Sigmoid colon (tissue), 7 donors: ENCODE results near the gene KCNQ1OT1. TPM values are rescaled to one million over a fixed set of nuclear protein-coding genes. Genes with fewer than 3 reads are reported as not detected.

Experiments used
- DNase-seq: peaks from one replicate; pipeline ENCODE4 v3.0.0-alpha.2; 2019
- H3K27ac ChIP-seq, 4 donors: fragments of 200-600 bp; sonication (generic); one replicate each; pipeline ENCODE4 v1.5.1; 2016 to 2019; ENCODE audit warnings: mild to moderate bottlenecking in 1 of 4
- H3K27me3 ChIP-seq, 3 donors: fragments of 200-600 bp; sonication (generic); one replicate each; pipeline ENCODE4 v1.5.1; 2019; ENCODE audit warnings: mild to moderate bottlenecking in 1 of 3
- H3K36me3 ChIP-seq, 4 donors: fragments of 200-600 bp; sonication (generic); one replicate each; pipeline ENCODE4 v1.5.1; 2016 to 2019
- H3K4me1 ChIP-seq, 4 donors: fragments of 200-600 bp; sonication (generic); one replicate each; pipeline ENCODE4 v1.5.1; 2017 to 2019
- H3K4me3 ChIP-seq, 4 donors: fragments of 200-600 bp; sonication (generic); one replicate each; pipeline ENCODE4 v1.5.1; 2017 to 2019; ENCODE audit warnings: mild to moderate bottlenecking in 2 of 4, moderate library complexity in 1 of 4
- H3K9me3 ChIP-seq, 4 donors: fragments of 200-600 bp in 3 of 4; sonication (generic) in 3 of 4; one replicate each; pipeline versions ENCODE4 v1.5.1 to v1.6.1; 2013 to 2019
- CTCF ChIP-seq, 4 experiments: fragments of 450-650 bp in 3 of 4; fragments of 200-600 bp in 1 of 4; IDR thresholded peaks; one replicate each; pipeline ENCODE4 v1.5.1; 2016 to 2019; ENCODE audit warnings: antibody characterized with exemption in 4 of 4, mild to moderate bottlenecking in 3 of 4, moderate library complexity in 2 of 4
- EP300 ChIP-seq, 4 donors: sonication (generic); formaldehyde crosslinking; IDR thresholded peaks; one replicate each; pipeline ENCODE4 v1.6.1; 2017; ENCODE audit warnings: antibody characterized with exemption in 4 of 4
- POLR2A ChIP-seq, 2 donors: fragments of 450-650 bp; IDR thresholded peaks; one replicate each; pipeline ENCODE4 v1.6.1; 2016; ENCODE audit warnings: antibody characterized with exemption in 2 of 2, mild to moderate bottlenecking in 2 of 2, moderate library complexity in 2 of 2
- POLR2AphosphoS5 ChIP-seq, 4 donors: sonication (generic); formaldehyde crosslinking; IDR thresholded peaks; one replicate each; pipeline ENCODE4 v1.6.1; 2017; ENCODE audit warnings: antibody characterized with exemption in 4 of 4
- WGBS, 2 donors: extraction: QIAGEN DNeasy Blood & Tissue Kit; methylation state at CpG; one replicate each; pipeline ENCODE4 v1.1.7; 2013; 5-methylcytosine and 5-hydroxymethylcytosine counted together
- intact Hi-C: fragments of 100-400 bp; cut with DNase I; formaldehyde crosslinking; loops from one replicate; pipeline ENCODE4 v1.15.1; 2023
- polyA plus RNA-seq, 3 donors: library from polyadenylated mRNA; stranded (reverse); fragments of 200-250 nt; gene quantifications; one replicate each; pipeline ENCODE4 v1.2.3, GENCODE V29; 2013
- total RNA-seq, 4 donors: library from RNA; depleted of rRNA; stranded (reverse); fragments of >200 nt; gene quantifications; one replicate each; pipeline ENCODE4 v1.1.0, GENCODE V29; 2016
- donor health status: healthy with polysubstance abuse.
- donor health status: Bipolar disorder and iron deficiency.
- donor health status: healthy.

The KCNQ1OT1 gene
- total and polyA plus RNA-seq, 7 donors = under 0.01 to 3.6 (median 0.99) TPM

- 79 to 88% methylated on average over 11 of the region's 11 CpGs for WGBS, 2 donors
- H3K4me1 ChIP-seq = peaks cover 0 to 35% (median 26%) of the 10 kb centered on the region in 4 donors
- H3K27ac ChIP-seq = peak overlapping the region; percentile 78 to 87 (median 84)
- H3K4me3 ChIP-seq = peak overlapping the region in 3 of 4 donors; percentile 18 to 28 (median 28)
- no peaks in the 10 kb centered on the region for H3K27me3 ChIP-seq
- H3K9me3 ChIP-seq = no peaks in the 10 kb centered on the region
- DNase-seq = peak; percentile 87
- intact Hi-C loops = loop anchor here (2.0 to 5.0 kb wide), 2 partner anchors 71 to 176 kb away; no protein-coding TSS in a partner anchor
- no peaks in the 10 kb centered on the region for H3K36me3 ChIP-seq
- no peak for TF ChIP-seq CTCF (IDR thresholded peaks at IDR 0.05)
- TF ChIP-seq POLR2AphosphoS5 (IDR thresholded peaks at IDR 0.05) = peak in 3 of 4 donors; percentile 18 to 47 (median 37)
- no peak for TF ChIP-seq POLR2A (IDR thresholded peaks at IDR 0.05)
These were observed 8.4 kb upstream of the KCNQ1OT1 start for GRCh38 chr11:2708151-2708581.

GRCh38 chr11:2707736-2708135 is 7.9 kb upstream of the KCNQ1OT1 start:
- intact Hi-C loops = loop anchor here (2.0 to 5.0 kb wide), 2 partner anchors 71 to 175 kb away; no protein-coding TSS in a partner anchor
- 89 to 91% methylated on average over 7 of the region's 7 CpGs for WGBS, 2 donors
- H3K9me3 ChIP-seq = no peaks in the 10 kb centered on the region
- H3K4me3 ChIP-seq = peak overlapping the region in 1 of 4 donors; percentile 28
- DNase-seq = no peak
- H3K36me3 ChIP-seq = no peaks in the 10 kb centered on the region
- H3K27ac ChIP-seq = peak overlapping the region; percentile 78 to 87 (median 84)
- peaks cover 0 to 32% (median 26%) of the 10 kb centered on the region in 4 donors for H3K4me1 ChIP-seq
- no peaks in the 10 kb centered on the region for H3K27me3 ChIP-seq
- TF ChIP-seq CTCF (IDR thresholded peaks at IDR 0.05) (no peak), EP300 (IDR thresholded peaks at IDR 0.05) (no peak), POLR2A (IDR thresholded peaks at IDR 0.05) (no peak), POLR2AphosphoS5 (IDR thresholded peaks at IDR 0.05) (no peak)

- TF ChIP-seq EP300 (IDR thresholded peaks at IDR 0.05) (no peak), POLR2AphosphoS5 (IDR thresholded peaks at IDR 0.05) (no peak), CTCF (IDR thresholded peaks at IDR 0.05) (no peak), POLR2A (IDR thresholded peaks at IDR 0.05) (no peak)
- 87 to 92% methylated on average over 1 of the region's 1 CpG for WGBS, 2 donors
- H3K4me1 ChIP-seq = peaks cover 0 to 27% (median 26%) of the 10 kb centered on the region in 4 donors
- intact Hi-C loops = loop anchor here (5.0 kb wide), 1 partner anchor 174 kb away; no protein-coding TSS in a partner anchor
- no peaks in the 10 kb centered on the region for H3K9me3 ChIP-seq
- no peak overlapping the region for H3K27ac ChIP-seq
- no peaks in the 10 kb centered on the region for H3K27me3 ChIP-seq
- H3K36me3 ChIP-seq = no peaks in the 10 kb centered on the region
- no peak overlapping the region for H3K4me3 ChIP-seq
- no peak for DNase-seq
These were observed 6.5 kb upstream of the KCNQ1OT1 start for GRCh38 chr11:2706321-2706720.

GRCh38 chr11:2704896-2705606 is 5.3 kb upstream of the KCNQ1OT1 start:
- H3K9me3 ChIP-seq = no peaks in the 10 kb centered on the region
- H3K27me3 ChIP-seq = no peaks in the 10 kb centered on the region
- WGBS, 2 donors = 79 to 94% methylated on average over 14 of the region's 14 CpGs
- H3K36me3 ChIP-seq = no peaks in the 10 kb centered on the region
- H3K4me1 ChIP-seq = peaks cover 0 to 27% (median 25%) of the 10 kb centered on the region in 4 donors
- intact Hi-C loops = loop anchor here (5.0 kb wide), 1 partner anchor 173 kb away; no protein-coding TSS in a partner anchor
- no peak overlapping the region for H3K4me3 ChIP-seq
- TF ChIP-seq EP300 (IDR thresholded peaks at IDR 0.05) = no peak
- no peak for TF ChIP-seq POLR2AphosphoS5 (IDR thresholded peaks at IDR 0.05)
- no peak for TF ChIP-seq POLR2A (IDR thresholded peaks at IDR 0.05)
- TF ChIP-seq CTCF (IDR thresholded peaks at IDR 0.05) = no peak
- H3K27ac ChIP-seq = no peak overlapping the region
- peak; percentile 61 for DNase-seq
